ENCODE results near the gene BLOC1S3.

Gene BLOC1S3

GRCh38 chr19:45162608-45163143, 15.9 kb upstream of the BLOC1S3 start:
- no peak overlapping the region for H3K4me3 ChIP-seq (replicated peaks; ENCODE audit: low read depth, low read length)
- H3K27me3 ChIP-seq (replicated peaks; ENCODE audit: control insufficient read depth, insufficient read depth, low read length), result no peaks in the 10 kb centered on the region
- H3K36me3 ChIP-seq (ENCODE audit: control insufficient read depth, insufficient read depth, low read length), result no peaks in the 10 kb centered on the region
- peak; percentile 13 for DNase-seq (ENCODE audit: extremely low read depth, insufficient read length)
- no peak for TF ChIP-seq CTCF (IDR thresholded peaks at IDR 0.05; ENCODE audit: insufficient read depth, low read length, poor library complexity, severe bottlenecking)

GRCh38 chr19:45163156-45163555, 15.4 kb upstream of the BLOC1S3 start:
- Histone ChIP-seq H3K4me3 (replicated peaks; ENCODE audit: low read depth, low read length) (no peak overlapping the region), H3K27me3 (replicated peaks; ENCODE audit: control insufficient read depth, insufficient read depth, low read length) (no peaks in the 10 kb centered on the region), H3K36me3 (ENCODE audit: control insufficient read depth, insufficient read depth, low read length) (no peaks in the 10 kb centered on the region)
- peak; percentile 10 for DNase-seq (ENCODE audit: extremely low read depth, insufficient read length)
- no peak for TF ChIP-seq CTCF (IDR thresholded peaks at IDR 0.05; ENCODE audit: insufficient read depth, low read length, poor library complexity, severe bottlenecking)

GRCh38 chr19:45163751-45164460, 14.7 kb upstream of the BLOC1S3 start:
- Histone ChIP-seq H3K27me3 (replicated peaks; ENCODE audit: control insufficient read depth, insufficient read depth, low read length) (no peaks in the 10 kb centered on the region), H3K4me3 (replicated peaks; ENCODE audit: low read depth, low read length) (no peak overlapping the region), H3K36me3 (ENCODE audit: control insufficient read depth, insufficient read depth, low read length) (peaks cover 2% of the 10 kb centered on the region; the same call in 1 of the 2 replicates)
- no peak for DNase-seq (ENCODE audit: extremely low read depth, insufficient read length)
- TF ChIP-seq CTCF (IDR thresholded peaks at IDR 0.05; ENCODE audit: insufficient read depth, low read length, poor library complexity, severe bottlenecking), result no peak

GRCh38 chr19:45164577-45165335, 13.8 kb upstream of the BLOC1S3 start:
- DNase-seq (ENCODE audit: extremely low read depth, insufficient read length), result peak; percentile 87
- peak; percentile 29 for TF ChIP-seq CTCF (IDR thresholded peaks at IDR 0.05; ENCODE audit: insufficient read depth, low read length, poor library complexity, severe bottlenecking)
- Histone ChIP-seq H3K27me3 (replicated peaks; ENCODE audit: control insufficient read depth, insufficient read depth, low read length) (no peaks in the 10 kb centered on the region), H3K4me3 (replicated peaks; ENCODE audit: low read depth, low read length) (no peak overlapping the region), H3K36me3 (ENCODE audit: control insufficient read depth, insufficient read depth, low read length) (peaks cover 5% of the 10 kb centered on the region)

GRCh38 chr19:45166723-45167252, 11.8 kb upstream of the BLOC1S3 start:
- H3K27me3 ChIP-seq (replicated peaks; ENCODE audit: control insufficient read depth, insufficient read depth, low read length), result no peaks in the 10 kb centered on the region
- TF ChIP-seq CTCF (IDR thresholded peaks at IDR 0.05; ENCODE audit: insufficient read depth, low read length, poor library complexity, severe bottlenecking), result no peak
- no peak overlapping the region for H3K4me3 ChIP-seq (replicated peaks; ENCODE audit: low read depth, low read length)
- peak; percentile 1 for DNase-seq (ENCODE audit: extremely low read depth, insufficient read length)
- peaks cover 5% of the 10 kb centered on the region for H3K36me3 ChIP-seq (ENCODE audit: control insufficient read depth, insufficient read depth, low read length)
